Activated T-cell treated with anti-CD3 and anti-CD28 coated beads for 4 hours (primary cell): Measurements from ENCODE around the gene AK8.

ENCODE experiments used
- DNase-seq: peaks from one replicate; pipeline ENCODE4 v3.0.0-alpha.2; 2020

AK8 gene

GRCh38 chr9:132710333-132710732 is 167.8 kb downstream of the AK8 start:
- DNase-seq, result no peak

GRCh38 chr9:132708769-132709430 is 169.2 kb downstream of the AK8 start:
- DNase-seq, result no peak

- no peak for DNase-seq
These were observed 169.8 kb downstream of the AK8 start for GRCh38 chr9:132708239-132708638.

- no peak for DNase-seq
These were observed 174.7 kb downstream of the AK8 start for GRCh38 chr9:132703336-132703735.

- no peak for DNase-seq
These were observed 175.8 kb downstream of the AK8 start for GRCh38 chr9:132702254-132702653.

GRCh38 chr9:132699956-132700355 is 178.1 kb downstream of the AK8 start:
- DNase-seq, result no peak

- DNase-seq, result no peak
These were observed 179.1 kb downstream of the AK8 start for GRCh38 chr9:132698989-132699388.

GRCh38 chr9:132697230-132697629 is 180.9 kb downstream of the AK8 start:
- no peak for DNase-seq

GRCh38 chr9:132694144-132694543 is 183.9 kb downstream of the AK8 start:
- DNase-seq, result peak; percentile 17

- DNase-seq, result no peak
These were observed 187.4 kb downstream of the AK8 start for GRCh38 chr9:132690696-132691095.

- no peak for DNase-seq
These were observed 194.2 kb downstream of the AK8 start for GRCh38 chr9:132683873-132684272.

GRCh38 chr9:132681561-132681960 is 196.5 kb downstream of the AK8 start:
- no peak for DNase-seq

- DNase-seq, result no peak
These were observed 198.0 kb downstream of the AK8 start for GRCh38 chr9:132679946-132680625.

GRCh38 chr9:132677976-132678375 is 200.1 kb downstream of the AK8 start:
- no peak for DNase-seq
